ENCODE measurements around the gene PDE11A.

PDE11A gene

GRCh38 chr2:177923323-177923722 is 149.3 kb downstream of the PDE11A start:
- TF ChIP-seq CTCF (IDR thresholded peaks at IDR 0.05; ENCODE audit: low read depth, low read length): no peak
- no peak for DNase-seq (ENCODE audit: extremely low read depth, low read depth)

GRCh38 chr2:177921726-177922125 is 150.9 kb downstream of the PDE11A start:
- no peak for TF ChIP-seq CTCF (IDR thresholded peaks at IDR 0.05; ENCODE audit: low read depth, low read length)
- no peak for DNase-seq (ENCODE audit: extremely low read depth, low read depth)

GRCh38 chr2:177917169-177917568 is 155.4 kb downstream of the PDE11A start:
- TF ChIP-seq CTCF (IDR thresholded peaks at IDR 0.05; ENCODE audit: low read depth, low read length): no peak
- no peak for DNase-seq (ENCODE audit: extremely low read depth, low read depth)

DNA sequence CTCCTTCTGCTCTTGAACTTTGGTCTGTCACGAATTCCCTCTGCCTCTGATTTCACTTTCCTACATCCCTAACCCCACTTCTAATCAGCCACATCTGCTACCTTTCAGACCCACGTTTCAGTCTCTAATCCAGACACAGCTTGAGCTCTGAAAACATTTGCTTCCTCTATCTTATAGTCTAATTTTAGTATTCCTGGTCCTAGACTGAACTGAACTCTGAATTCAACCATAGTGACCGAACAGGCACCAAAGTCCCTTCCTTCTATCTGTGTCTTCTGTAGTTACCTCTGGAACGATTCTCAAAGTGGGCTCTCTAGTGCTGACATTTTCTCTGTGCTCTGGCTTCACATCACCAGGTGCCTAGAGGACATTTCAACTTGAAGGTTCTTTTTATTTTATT is 156.2 kb downstream of the PDE11A start:
- no peak for TF ChIP-seq CTCF (IDR thresholded peaks at IDR 0.05; ENCODE audit: low read depth, low read length)
- no peak for DNase-seq (ENCODE audit: extremely low read depth, low read depth)

DNA sequence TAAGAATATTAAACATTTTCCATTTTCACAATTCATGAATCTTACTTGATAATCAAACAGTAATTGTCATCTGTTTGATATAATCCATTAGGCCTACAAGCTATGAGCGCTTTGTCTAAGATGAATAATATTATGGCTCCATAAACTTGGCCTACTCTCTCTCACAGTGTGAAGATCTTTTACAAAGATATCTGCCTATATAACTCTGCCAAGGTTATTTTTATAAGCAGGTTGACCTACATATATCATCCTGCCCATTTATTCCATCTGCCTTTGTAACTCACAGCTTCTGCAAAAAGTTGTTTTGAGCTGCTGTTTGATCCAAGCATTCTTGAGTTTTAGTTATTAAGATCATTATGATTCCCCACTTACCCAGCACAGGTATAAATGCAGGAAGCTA is 158.3 kb downstream of the PDE11A start:
- DNase-seq (ENCODE audit: extremely low read depth, low read depth): no peak
- no peak for TF ChIP-seq CTCF (IDR thresholded peaks at IDR 0.05; ENCODE audit: low read depth, low read length)

GRCh38 chr2:177909962-177910361 is 162.6 kb downstream of the PDE11A start:
- no peak for TF ChIP-seq CTCF (IDR thresholded peaks at IDR 0.05; ENCODE audit: low read depth, low read length)
- DNase-seq (ENCODE audit: extremely low read depth, low read depth): no peak

DNA sequence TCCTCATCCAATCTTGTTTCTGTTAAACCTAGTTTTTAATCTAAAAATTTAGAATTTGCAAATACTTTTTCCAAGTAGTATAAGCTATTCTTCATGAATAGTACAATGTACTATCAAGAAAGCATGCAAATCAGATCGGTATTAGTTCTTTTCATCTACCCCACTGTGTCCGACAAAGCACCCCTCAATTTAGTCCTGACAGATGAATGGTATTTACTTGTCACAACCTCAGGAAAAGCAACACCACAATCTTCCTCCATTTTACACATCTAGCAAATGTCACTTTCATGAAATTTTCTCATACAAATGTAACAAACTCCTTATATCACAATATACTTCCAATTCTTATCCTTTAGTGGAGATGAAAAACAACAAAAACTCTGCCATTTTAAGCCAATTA is 163.8 kb downstream of the PDE11A start:
- no peak for TF ChIP-seq CTCF (IDR thresholded peaks at IDR 0.05; ENCODE audit: low read depth, low read length)
- no peak for DNase-seq (ENCODE audit: extremely low read depth, low read depth)

All from AG09319 (cell line).